NCI-H2107 (cell line): ENCODE results near the gene NPC1.
"Not testable (repeated sequence)": the region's sequence is repeated elsewhere in the genome, so short reads cannot be mapped to it uniquely, and the experiment has no call there.

ENCODE experiments used
- DNase-seq: peaks from one replicate; lab custom pipeline; 2025; lab: John Stamatoyannopoulos, UW

Gene NPC1

DNA sequence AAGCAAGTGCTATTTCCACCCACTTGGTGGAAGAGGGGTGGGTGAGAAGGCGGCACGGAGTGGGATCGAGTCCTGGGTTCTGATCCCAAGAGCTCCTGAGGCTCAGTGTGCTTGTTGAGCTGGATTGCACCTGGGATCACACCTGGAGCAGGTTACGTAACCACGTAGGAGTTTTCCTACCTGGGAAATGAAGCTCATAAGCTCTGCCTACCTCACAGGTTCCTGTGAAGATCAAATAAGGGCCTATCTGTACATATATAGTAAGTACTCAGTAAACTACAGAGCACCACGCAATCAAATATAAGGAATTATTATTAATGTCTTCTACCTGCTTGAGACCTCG, 11.0 kb downstream of the NPC1 start:
- no peak for DNase-seq

DNA sequence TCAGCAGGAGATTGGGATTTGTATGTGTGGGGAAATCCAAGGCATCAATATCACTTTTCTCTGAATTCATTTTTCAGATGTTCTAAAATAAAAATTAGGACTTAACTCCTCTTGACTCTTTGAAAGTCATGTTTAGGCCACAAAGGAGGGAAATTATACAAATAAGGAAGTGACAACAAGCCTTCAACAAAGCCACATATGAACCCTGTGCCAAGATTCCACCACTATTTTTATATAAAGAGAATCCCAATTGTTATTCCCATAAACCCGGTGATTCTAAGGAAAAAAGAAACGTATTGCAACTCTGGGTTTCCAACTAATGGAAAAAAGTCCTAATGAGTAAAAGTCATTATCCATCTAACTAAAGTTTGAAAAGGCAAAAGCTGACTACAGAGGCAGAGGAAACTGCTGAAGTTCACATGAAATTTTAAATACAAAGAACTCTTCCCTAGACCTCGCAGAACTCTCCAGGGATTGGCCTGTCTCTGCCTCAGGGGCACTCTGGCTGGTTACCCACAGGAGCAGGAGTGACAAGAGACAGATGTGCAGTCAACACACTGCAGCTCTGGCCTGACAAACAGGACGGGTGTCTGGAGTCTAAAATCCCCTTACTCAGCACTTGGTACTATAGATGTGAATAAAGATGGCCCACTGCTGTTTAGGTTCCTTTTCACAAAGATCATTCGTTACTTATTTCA, 11.5 kb downstream of the NPC1 start:
- no peak for DNase-seq

DNA sequence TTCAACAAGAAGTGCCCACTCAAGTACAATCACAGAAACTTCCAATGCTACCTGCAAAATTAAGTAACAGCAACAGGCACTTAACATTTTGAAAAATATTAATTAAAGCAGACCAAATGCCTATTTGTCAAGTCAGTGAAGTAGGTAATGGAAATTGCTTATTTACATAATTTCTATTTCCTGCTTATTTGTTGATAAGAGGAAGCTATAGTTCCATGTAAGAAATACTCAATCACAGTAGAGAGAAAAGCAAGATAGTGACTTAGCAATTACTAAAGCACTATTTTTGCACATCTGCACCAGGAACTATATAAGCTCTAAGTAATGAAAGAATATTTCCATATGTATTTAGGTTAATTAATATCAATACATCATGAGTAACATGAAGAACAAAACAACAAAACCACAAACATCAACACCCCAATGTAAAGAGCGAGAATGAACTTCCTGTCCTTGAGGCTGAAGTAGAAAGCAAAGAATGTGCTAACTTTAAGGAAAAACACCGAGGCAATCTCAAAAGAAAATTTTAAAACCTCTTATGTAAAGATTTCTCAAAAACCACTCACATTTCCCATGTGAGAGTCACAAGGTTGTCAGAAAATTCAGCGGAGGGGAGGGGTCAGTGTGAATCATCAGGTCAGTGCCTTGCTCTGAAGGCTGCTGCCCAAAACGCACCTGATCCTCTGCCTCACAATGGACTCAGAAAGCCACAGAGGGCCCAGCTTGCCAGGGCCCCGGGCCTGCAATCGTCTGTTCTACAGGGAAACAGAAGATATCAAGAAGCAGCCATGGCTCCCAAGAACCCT, 12.5 kb downstream of the NPC1 start:
- DNase-seq, result no peak

DNA sequence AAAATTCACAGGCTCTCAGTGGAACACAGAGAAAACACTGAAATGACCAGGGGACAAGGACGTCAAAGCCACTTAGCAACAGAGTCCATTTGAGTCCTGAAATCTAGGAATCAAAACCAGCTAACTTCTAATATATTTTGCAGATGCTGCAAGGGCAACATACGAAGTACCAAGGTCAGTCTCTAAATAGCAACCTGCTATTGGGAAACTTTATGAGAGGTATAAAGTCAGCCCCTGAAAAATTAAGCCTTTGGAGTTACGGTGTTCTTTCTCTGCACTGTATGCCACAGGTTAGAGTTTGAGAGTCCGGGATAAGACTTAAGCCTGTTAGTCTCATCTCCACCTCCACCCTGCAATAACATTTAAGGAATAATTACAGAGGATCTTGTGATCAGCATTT, 13.3 kb downstream of the NPC1 start:
- no peak for DNase-seq

DNA sequence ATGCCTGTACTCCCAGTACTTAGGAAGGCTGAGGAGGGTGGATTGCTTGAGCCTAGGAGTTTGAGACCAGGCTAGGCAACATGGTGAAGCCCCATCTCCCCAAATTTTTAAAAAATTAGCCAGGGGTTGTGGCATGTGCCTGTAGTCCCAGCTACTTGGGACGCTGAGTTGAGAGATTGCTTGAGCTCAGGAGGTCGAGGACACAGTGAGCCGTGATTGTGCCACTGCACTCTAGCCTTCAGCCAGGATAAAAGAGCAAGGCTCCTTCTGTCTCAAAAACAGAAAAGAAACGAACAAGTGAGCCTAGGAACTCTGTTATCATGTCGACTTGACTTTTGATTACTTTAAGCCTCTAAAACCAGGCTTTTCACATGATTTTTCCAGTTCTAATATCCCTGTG, 13.7 kb downstream of the NPC1 start:
- DNase-seq, result no peak

DNA sequence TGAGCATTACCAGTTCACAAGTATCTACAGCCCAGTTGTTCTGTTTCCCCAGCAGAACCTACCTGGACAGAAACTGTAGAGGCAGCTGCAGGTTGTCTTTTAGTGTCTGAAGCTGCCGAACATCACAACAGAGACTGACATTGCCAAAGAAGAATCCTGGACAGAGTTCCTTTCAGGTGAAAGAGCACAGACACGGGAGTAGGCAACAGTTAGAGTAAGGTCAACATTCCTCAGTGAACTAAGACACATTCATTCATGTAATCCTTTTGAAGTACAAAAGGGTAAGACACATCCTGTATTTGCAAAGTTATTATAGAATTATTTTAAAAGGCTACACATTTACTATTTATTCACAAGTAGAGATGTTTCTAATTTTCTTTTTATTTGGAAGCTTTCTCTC, 14.3 kb downstream of the NPC1 start:
- no peak for DNase-seq

DNA sequence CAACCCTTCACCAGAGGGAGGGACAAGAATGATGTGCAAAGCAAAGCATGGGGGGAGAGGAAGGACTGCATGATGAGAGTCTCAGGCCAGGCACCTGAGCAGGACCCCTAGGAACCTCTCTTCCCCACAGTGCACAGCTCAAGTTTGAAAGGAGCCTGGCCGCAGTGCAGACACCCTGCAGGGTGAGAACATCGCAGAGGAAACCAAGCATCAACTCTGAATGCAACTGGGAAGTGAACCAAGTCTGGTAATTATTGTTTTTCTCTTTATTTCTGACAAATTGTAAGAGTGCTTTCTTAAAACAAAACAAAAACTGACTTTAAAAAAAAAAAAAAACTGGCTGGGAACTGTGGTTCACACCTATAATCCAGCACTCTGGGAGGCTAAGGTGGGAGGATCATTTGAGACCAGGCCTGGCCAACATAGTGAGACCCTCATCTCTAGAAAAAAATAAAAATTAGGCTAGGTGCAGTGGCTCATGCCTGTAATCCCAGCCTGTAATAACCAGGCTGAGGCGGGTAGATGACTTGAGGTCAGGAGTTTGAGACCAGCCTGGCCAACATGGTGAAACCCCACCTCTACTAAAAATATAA, 15.3 kb downstream of the NPC1 start:
- DNase-seq, result no peak

DNA sequence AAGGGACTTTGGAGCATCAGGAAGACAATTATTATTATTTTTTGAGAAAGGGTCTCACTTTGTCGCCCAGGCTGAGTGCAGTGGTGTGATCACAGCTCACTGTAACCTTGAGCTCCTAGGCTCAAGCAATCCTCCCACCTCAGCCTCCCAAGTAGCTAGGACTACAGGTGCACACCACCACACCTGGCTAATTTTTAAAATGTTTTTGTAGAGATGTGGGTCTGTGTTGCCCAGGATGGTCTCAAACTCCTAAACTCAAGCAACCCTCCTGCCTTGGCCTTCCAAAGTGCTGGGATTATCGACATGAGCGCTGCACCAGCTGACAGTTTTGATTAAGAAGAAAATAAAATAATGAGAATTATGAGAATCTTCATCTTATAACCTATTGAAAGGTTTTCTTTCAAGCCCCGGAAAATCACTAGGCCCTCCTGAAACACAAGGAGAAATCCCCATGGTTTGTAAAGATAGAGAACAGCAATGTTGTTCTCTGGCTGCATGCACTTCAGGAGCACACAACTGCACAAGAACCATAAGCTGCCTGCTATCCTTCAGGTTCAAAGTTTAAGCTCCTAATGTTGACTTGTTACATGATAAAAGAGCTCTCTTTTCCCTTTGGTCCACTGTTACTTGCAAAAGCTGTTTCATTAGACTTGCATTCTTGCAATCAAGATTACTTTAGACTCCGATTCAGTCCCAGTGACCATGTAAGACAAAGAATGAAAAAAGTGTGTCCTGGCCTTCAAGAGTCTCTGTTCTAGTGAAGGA, 16.8 kb downstream of the NPC1 start:
- no peak for DNase-seq

DNA sequence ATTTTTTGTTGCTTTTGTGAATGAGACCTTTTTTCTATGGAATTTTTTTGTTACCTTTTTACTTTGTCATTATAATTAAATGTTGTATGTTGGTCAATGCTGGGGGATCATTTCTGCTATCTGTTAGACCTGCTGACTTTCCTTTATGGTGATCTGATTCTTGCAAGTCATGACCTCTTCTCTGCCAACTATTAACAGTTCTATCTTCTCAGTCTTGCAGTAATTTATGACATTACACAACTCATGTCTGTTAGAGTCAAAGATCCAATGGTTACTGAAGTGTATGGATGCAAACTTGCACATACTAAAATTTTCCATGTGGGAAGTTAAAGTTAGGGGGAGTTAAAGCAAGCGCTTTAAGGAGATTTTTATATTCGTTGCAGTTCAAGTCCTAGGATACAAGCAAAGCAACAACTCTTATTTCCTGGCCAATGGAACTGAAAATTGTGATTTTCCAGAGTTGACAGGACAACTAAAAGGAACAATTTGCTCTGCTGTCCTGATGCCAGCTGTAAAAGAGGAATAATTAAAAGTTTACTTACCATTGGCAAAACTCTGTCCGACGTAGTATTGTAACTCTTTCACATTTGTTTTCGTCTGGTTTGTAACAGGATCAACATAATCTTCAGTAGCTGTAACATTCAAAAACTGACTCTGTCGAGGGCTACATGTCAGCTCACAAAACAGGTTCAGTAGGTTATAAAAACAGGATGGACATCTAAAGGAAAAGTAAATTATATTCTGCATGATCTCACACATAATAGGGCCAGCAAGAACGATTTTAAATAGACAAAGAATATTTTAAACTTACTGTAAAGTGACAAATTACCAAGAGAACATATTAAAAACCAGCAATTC, 17.8 kb downstream of the NPC1 start:
- no peak for DNase-seq

DNA sequence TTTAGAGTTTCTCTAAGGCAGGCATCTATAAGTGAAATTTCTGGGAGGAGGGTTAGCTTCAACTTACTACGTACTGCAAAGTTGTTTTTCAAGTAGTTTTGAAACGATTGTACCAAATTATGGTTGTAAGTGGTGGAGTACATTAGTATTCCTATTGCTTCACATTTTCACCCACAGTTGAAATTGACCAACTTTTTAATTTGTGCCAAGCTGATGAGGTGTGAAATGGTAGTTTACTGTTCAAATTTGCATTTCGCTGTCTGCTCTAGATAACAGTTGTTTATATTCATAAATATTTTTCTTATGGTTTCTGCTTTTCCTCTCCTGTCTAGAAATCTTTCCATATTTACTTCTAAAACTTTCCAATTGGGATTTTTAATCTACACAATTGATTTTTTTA, 18.6 kb downstream of the NPC1 start:
- no peak for DNase-seq

DNA sequence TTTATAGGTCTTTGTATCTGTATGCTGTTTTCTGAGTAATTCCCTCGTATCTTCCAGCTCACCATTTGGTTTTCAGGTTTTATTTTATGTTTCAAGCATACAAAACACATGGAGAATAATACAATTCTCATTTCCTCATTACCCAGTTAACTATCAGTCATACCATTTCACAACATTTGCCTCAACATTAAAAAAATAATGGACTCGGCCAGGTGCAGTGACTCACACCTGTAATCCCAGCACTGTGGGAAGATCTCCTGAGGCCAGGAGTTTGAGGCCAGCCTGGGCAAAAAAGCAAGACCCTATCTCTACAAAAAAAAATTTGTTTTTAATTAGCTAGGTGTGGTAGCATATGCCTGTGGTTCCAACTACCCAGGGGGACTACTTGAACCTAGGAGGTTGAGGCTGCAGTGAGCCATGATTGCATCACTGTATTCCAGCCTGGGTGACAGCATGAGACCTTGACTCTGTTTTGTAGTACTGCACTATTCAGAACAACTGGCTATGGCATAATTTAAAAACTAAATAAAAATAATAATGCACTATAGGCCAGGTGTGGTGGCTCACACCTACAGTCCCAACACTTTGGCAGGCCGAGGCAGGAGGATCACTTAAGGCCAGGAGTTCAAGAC, 20.3 kb downstream of the NPC1 start:
- DNase-seq, result no peak

DNA sequence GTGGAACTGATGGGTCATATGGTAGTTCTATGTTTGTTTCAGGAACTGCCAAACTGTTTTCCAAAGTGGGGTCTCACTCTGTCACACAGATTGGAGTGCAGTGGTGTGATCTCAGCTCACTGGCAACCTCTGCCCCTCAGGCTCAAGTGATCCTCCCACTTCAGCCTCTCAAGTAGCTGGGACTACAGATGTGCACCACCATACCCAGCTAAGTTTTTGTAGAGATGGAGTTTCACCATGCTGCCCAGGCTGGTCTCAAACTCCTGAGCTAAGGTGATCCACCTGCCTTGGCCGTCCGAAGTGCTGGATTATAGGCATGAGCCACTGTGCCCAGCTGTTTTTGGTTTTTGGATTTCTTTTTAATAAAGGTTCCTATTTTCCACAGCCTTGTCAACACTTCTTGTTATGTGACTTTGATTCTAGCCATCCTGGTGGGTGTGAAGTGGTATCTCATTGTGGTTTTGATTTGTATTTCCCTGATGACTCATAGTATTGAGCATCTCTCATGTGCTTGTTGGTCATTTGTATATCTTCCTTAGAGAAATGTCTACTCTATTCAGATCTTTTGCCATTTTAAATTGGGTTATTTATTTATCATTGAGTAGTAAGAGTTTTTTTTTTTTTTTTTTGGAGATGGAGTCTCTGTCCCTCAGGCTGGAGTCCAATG, 22.8 kb downstream of the NPC1 start:
- DNase-seq, result no peak

DNA sequence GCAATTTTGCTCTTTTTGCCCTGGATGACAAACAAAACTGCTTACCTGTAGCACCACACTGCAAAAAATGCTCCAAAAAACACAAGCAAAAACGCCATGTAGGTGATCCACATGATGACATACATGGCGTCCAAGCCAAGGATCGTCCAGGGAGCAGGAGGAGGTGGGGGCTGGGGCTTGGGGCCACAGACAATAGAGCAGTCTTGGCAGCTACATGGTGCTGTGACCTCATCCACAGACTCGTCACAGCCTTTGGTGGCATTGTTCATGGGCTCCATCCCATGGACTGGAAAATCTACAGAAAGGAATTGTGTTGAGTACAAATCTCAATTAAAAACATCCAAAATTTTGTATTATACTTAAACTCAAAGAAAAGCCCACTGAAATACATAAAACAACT, 26.1 kb downstream of the NPC1 start:
- no peak for DNase-seq

DNA sequence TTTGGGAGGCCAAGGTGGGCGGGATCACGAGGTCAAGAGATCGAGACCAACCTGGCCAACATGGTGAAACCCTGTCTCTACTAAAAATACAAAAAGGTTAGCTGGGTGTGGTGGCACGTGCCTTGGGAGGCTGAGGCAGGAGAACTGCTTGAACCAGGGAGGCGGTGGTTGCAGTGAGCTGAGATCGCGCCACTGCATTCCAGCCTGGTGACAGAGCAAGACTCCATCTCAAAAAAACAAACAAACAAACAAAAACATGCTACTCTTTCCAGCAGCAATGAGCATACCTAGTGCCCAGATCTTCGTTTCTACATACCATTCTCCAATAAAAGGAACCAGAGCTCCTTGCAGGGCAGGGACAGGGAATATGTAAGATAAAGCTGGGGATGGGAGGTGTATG, 28.8 kb downstream of the NPC1 start:
- DNase-seq, result not testable (repeated sequence)

DNA sequence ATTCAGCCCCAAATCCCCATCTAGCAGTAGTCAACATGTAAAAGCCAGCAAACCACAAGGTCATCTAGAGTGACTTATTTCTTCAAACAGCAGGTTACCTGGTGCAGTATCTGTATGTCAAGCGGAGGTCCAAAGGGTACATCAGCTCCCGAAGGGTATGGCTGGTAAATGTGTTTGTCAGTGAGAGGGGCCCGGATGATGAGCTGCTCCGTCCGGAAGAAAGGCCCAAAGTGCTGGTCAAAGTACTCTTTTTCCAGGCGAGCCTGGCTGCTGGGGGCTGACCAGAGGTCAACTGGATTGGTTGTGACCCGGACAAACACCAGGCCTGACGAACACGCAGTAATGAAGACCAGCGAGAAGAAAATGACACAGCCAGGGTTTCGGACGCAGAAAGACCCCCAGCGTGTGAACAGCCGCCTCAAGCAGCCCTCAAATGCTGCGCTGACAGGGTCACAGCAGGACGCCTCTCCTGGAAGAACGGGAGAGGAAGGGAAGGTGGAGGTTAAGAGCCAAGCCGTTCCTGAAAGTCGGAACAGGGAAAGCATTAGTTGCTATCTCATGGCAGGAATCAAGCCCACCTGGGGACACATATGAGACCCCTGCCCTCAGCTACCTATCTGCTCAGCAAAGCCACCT, 30.0 kb downstream of the NPC1 start:
- no peak for DNase-seq

DNA sequence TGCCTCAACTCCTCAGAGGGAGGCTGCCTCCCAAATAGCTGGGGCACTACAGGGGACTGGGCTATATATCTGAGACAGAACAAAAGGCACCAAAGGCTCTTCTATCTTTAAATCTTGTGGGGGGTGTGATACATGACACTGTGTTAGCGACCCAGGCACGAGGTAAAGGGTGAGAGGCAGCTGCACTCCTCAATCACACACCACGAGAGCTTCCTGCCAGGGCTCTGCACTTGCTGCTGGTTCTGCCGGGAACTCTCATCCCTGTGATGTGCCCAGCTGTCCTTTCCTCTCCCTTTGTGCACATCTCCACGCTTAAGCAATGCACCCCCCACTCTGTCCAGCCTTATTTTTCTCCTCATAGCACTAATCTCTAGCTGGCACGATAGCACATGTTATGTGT, 32.4 kb downstream of the NPC1 start:
- DNase-seq, result no peak

DNA sequence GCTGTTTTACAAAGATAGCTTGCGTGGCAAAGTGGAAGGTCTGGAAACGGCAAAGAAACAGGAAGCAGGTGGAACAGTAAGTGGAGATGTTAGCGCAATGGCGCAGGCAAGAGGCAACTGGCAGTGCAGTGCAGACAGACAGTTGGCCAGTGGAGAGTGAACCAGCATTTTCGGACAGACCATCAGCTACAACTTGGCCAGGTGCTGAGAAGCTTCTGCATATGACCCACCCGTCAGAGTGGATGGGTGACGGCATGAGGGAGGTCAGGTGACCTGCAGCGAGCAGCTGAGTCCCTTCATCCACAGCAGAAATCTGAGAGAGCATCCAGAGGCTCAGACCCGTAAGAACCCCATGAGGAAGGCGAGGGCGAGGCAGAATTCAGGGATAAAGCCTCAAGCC, 33.8 kb downstream of the NPC1 start:
- no peak for DNase-seq

DNA sequence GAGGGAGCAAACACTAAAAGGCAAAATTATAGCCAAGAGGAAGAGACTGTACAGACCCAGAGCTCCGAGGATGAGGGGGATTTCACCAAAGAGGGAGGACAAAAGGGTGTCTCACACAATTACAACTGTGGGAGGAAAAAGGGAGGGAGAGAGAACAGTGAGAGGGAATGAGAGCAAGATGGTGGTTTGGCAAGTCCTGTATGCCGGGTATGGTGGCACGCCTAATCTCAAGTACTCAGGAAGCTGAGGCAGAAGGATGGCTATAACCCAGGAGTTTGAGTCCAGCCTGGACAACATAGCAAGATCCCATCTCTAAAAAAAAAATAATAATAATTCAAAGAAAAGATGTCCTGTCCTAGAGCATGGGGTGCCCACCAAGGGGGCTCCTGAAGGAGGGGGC, 34.3 kb downstream of the NPC1 start:
- DNase-seq, result no peak

DNA sequence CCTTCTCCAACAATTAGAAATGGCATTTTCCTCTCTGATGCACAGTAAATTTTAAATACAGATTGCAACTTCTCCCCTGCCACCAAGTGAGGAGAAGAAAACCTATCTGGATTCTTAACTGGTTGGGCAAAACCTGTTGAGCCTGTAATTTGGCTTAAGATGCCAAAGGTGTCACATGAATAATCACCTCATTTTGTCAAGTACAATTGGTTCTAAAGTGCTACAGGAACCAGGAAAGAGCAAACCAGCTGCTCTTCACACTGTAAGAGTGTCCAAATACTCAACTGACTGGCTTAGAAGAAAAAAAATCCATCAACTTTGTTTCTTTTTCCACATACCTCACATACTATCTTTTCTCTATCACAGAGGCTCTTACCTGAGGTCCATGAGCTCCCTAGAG, 35.4 kb downstream of the NPC1 start:
- no peak for DNase-seq

DNA sequence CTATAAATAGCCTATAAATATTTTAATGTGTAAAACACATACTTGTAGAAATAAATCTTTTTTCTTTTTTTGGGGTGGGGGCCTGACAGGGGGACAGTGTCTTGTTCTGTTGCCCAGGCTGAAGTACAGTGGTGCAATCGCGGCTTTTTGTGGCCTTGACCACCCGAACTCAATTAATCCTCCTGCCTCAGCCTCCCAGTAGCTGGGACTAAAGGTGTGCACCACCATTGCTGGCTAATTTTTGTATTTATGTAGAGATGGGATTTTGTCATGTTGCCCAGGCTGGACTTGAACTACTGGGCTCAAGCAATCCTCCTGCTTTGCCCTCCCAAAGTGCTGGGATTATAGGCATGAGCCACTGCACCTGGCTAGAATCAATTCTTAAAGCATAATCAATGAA, 37.6 kb downstream of the NPC1 start:
- no peak for DNase-seq
